CD14-positive monocyte (primary cell): ENCODE data around the gene PIK3R1. TPM values are rescaled to one million over a fixed set of nuclear protein-coding genes. Genes with fewer than 3 reads are reported as not detected.

Source experiments
- DNase-seq, 3 donors: peaks; one replicate each; pipeline ENCODE4 v3.0.0-alpha.2; 2011 to 2022
- H2AFZ ChIP-seq: 2 replicates; pipeline ENCODE4 v1.6.0; 2012; ENCODE audit warnings: mild to moderate bottlenecking, low read depth, low read length, inconsistent platforms; ENCODE audit not compliant: insufficient read depth, poor library complexity, severe bottlenecking
- H3K27ac ChIP-seq, 2 donors: 1 replicate in 1 of 2; 2 replicates in 1 of 2; pipeline ENCODE4 v1.5.1; 2012 to 2013; ENCODE audit warnings: low read length in 2 of 2, control low read depth in 1 of 2, inconsistent platforms in 1 of 2, low read depth in 1 of 2, mild to moderate bottlenecking in 1 of 2
- H3K27me3 ChIP-seq, 2 donors: one replicate each; pipeline versions ENCODE4 v1.6.0 to v1.6.1; 2011 to 2013; ENCODE audit warnings: low read length in 2 of 2; ENCODE audit not compliant: control insufficient read depth in 2 of 2, insufficient read depth in 2 of 2
- H3K36me3 ChIP-seq, 2 donors: replicated peaks in 1 of 2; 1 replicate in 1 of 2; 2 replicates in 1 of 2; pipeline versions ENCODE4 v1.5.1 to v1.6.1; 2012 to 2013; ENCODE audit warnings: low read length in 2 of 2, control low read depth in 1 of 2, inconsistent platforms in 1 of 2, mild to moderate bottlenecking in 1 of 2; ENCODE audit not compliant: insufficient read depth in 2 of 2, control insufficient read depth in 1 of 2
- H3K4me1 ChIP-seq, 2 donors: 1 replicate in 1 of 2; 2 replicates in 1 of 2; pipeline versions ENCODE4 v1.5.1 to v1.6.1; 2012 to 2013; ENCODE audit warnings: low read length in 2 of 2, control low read depth in 1 of 2, inconsistent platforms in 1 of 2, mild to moderate bottlenecking in 1 of 2, moderate library complexity in 1 of 2; ENCODE audit not compliant: insufficient read depth in 2 of 2, control insufficient read depth in 1 of 2
- H3K4me2 ChIP-seq: replicated peaks from 2 replicates; pipeline ENCODE3; 2012; ENCODE audit warnings: low read length, moderate library complexity, mild to moderate bottlenecking; ENCODE audit not compliant: poor library complexity, severe bottlenecking; ENCODE audit errors: extremely low read depth
- H3K4me3 ChIP-seq, 3 experiments: fragments of 200-600 bp in 1 of 3; sonication (generic) in 1 of 3; replicated peaks in 1 of 3; 1 replicate in 2 of 3; 2 replicates in 1 of 3; pipeline ENCODE4 v1.5.1; 2011 to 2013; ENCODE audit warnings: low read length in 3 of 3, mild to moderate bottlenecking in 3 of 3, control low read depth in 2 of 3, low read depth in 2 of 3, inconsistent platforms in 1 of 3, moderate library complexity in 1 of 3
- H3K79me2 ChIP-seq: 2 replicates; pipeline ENCODE4 v1.6.0; 2012; ENCODE audit warnings: mild to moderate bottlenecking, control low read depth, inconsistent platforms, low read length, moderate library complexity; ENCODE audit not compliant: insufficient read depth
- H3K9ac ChIP-seq: 2 replicates; pipeline ENCODE4 v1.6.0; 2017; ENCODE audit warnings: low read length, mild to moderate bottlenecking; ENCODE audit not compliant: insufficient read depth, poor library complexity, severe bottlenecking
- H3K9me3 ChIP-seq, 2 donors: replicated peaks in 1 of 2; 1 replicate in 1 of 2; 2 replicates in 1 of 2; pipeline versions ENCODE4 v1.5.1 to v1.6.1; 2012 to 2013; ENCODE audit warnings: low read length in 2 of 2, control low read depth in 1 of 2; ENCODE audit not compliant: control insufficient read depth in 1 of 2, insufficient read depth in 1 of 2
- H4K20me1 ChIP-seq: 2 replicates; pipeline ENCODE4 v1.6.0; 2012; ENCODE audit warnings: mild to moderate bottlenecking, low read length, control low read depth, moderate library complexity; ENCODE audit not compliant: insufficient read depth
- H3K27ac Mint-ChIP-seq, 7 donors: one replicate each; pipeline ENCODE4 v1.8.0; 2020; ENCODE audit warnings: mild to moderate bottlenecking in 7 of 7, mixed read lengths in 7 of 7, moderate library complexity in 6 of 7, inconsistent platforms in 2 of 7
- H3K27me3 Mint-ChIP-seq, 3 donors: one replicate each; pipeline ENCODE4 v1.8.0; 2021 to 2022; ENCODE audit warnings: low read depth in 3 of 3, mild to moderate bottlenecking in 3 of 3, mixed read lengths in 3 of 3, moderate library complexity in 3 of 3, inconsistent platforms in 1 of 3
- H3K36me3 Mint-ChIP-seq, 2 donors: one replicate each; pipeline ENCODE4 v1.8.0; 2020; ENCODE audit warnings: mixed read lengths in 2 of 2, inconsistent platforms in 1 of 2, mild to moderate bottlenecking in 1 of 2
- H3K4me1 Mint-ChIP-seq: one replicate; pipeline ENCODE4 v1.8.0; 2020; ENCODE audit warnings: mild to moderate bottlenecking, mixed read lengths
- H3K4me3 Mint-ChIP-seq, 2 donors: one replicate each; pipeline ENCODE4 v1.8.0; 2020; ENCODE audit warnings: mild to moderate bottlenecking in 2 of 2, mixed read lengths in 2 of 2, moderate library complexity in 1 of 2
- H3K9me3 Mint-ChIP-seq, 7 donors: one replicate each; pipeline ENCODE4 v1.8.0; 2020 to 2022; ENCODE audit warnings: mixed read lengths in 7 of 7, mild to moderate bottlenecking in 6 of 7, moderate library complexity in 6 of 7, inconsistent platforms in 2 of 7
- WGBS: methylation state at CpG from one replicate; pipeline ENCODE4 v1.1.5; 2013; ENCODE audit warnings: missing lambda C conversion rate; ENCODE audit not compliant: insufficient coverage; 5-methylcytosine and 5-hydroxymethylcytosine counted together
- intact Hi-C, 2 donors: fragments of 100-400 bp; cut with micrococcal nuclease; formaldehyde crosslinking; loops; one replicate each; pipeline versions ENCODE4 v1.15.0 to v1.15.1; 2023
- polyA plus RNA-seq, 3 donors: library from polyadenylated mRNA; depleted of rRNA in 1 of 3; unstranded in 2 of 3; stranded (reverse) in 1 of 3; fragments of 300-500 nt in 2 of 3; fragments of >200 nt in 1 of 3; fragmentation: Illumina TruSeq in 2 of 3; gene quantifications; 1 replicate in 2 of 3; 2 replicates in 1 of 3; pipeline ENCODE4 v1.2.3, GENCODE V29; 2012 to 2021
- TF ChIP-seq, protein P1 (sequence below): fragments of 200-600 bp; IDR thresholded peaks from one replicate; pipeline ENCODE4 v1.8.0; 2022; ENCODE audit warnings: antibody characterized with exemption, mild to moderate bottlenecking

Gene PIK3R1
- polyA plus RNA-seq, 3 donors = 9.5 to 25.5 (median 10.5) TPM

DNA sequence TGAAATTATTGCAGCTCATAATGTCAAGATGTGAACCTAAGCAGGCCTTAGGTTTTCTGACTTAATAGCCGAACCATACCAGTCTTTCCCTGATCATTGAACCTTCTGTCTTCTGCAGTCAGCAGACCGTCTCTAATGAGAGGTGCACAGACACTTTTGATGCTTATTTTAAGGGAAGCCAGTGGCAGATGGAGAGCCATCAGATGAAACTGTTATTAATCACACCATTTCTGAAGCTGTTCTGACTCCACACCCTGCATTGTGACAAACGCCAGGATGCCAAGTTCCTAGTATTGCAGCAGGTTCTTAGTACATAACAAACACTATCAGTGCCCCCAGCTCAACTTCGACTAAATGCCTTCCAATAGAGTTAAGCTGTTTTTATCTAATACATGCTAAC, 43.0 kb downstream of the PIK3R1 start:
- H3K36me3 ChIP-seq = peaks cover 0 to 23% of the 10 kb centered on the region in 2 donors
- peaks cover 89% of the 10 kb centered on the region for H4K20me1 ChIP-seq
- no peaks in the 10 kb centered on the region for H3K9me3 ChIP-seq
- no peak for DNase-seq
- Mint-ChIP-seq H3K36me3 (peaks cover 20 to 23% of the 10 kb centered on the region in 2 donors), H3K4me3 (no peak overlapping the region), H3K27me3 (no peaks in the 10 kb centered on the region), H3K27ac (peak overlapping the region in 3 of 7 donors; percentile 19 to 69 (median 22)), H3K9me3 (peaks cover 0 to 2% (median 0%) of the 10 kb centered on the region in 7 donors), H3K4me1 (peaks cover 40% of the 10 kb centered on the region)
- intact Hi-C loops = loop anchor here in 1 of 2 donors (10.0 kb wide), 1 partner anchor 1014 kb away; no protein-coding TSS in a partner anchor
- peaks cover 89% of the 10 kb centered on the region for H3K79me2 ChIP-seq
- peak overlapping the region in 1 of 2 donors; percentile 65 for H3K27ac ChIP-seq
- peaks cover 4 to 22% of the 10 kb centered on the region in 2 donors for H3K4me1 ChIP-seq
- H3K4me2 ChIP-seq = no peak overlapping the region
- 79% methylated on average over 3 of the region's 4 CpGs for WGBS
- H3K4me3 ChIP-seq = no peak overlapping the region
- H2AFZ ChIP-seq = no peak overlapping the region
- H3K27me3 ChIP-seq = no peaks in the 10 kb centered on the region
- no peak overlapping the region for H3K9ac ChIP-seq
- TF ChIP-seq, protein P1, sequence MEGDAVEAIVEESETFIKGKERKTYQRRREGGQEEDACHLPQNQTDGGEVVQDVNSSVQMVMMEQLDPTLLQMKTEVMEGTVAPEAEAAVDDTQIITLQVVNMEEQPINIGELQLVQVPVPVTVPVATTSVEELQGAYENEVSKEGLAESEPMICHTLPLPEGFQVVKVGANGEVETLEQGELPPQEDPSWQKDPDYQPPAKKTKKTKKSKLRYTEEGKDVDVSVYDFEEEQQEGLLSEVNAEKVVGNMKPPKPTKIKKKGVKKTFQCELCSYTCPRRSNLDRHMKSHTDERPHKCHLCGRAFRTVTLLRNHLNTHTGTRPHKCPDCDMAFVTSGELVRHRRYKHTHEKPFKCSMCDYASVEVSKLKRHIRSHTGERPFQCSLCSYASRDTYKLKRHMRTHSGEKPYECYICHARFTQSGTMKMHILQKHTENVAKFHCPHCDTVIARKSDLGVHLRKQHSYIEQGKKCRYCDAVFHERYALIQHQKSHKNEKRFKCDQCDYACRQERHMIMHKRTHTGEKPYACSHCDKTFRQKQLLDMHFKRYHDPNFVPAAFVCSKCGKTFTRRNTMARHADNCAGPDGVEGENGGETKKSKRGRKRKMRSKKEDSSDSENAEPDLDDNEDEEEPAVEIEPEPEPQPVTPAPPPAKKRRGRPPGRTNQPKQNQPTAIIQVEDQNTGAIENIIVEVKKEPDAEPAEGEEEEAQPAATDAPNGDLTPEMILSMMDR = no peak

DNA sequence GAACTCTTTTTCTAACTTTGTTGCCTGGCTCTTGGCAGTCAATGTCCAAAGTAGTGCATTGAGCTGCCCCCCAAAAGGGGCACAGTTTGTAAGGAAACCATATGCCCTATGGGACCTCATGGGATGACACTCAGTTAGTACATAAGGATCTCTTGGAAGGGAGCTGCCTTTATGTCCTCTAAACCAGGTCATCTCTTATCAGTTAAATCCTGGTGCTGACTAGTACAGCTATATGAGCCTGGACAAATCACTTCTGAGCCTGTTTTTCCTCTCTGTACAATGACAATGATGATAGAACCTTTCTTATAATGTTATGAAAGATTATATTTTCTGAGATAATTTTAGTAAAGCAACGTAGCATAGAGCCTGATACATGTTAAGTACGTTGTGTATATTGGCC, 44.1 kb downstream of the PIK3R1 start:
- H3K27ac Mint-ChIP-seq = peak overlapping the region in 2 of 7 donors; percentile 4 to 79
- intact Hi-C loops = loop anchor here in 1 of 2 donors (10.0 kb wide), 1 partner anchor 1015 kb away; no protein-coding TSS in a partner anchor
- peaks cover 2 to 27% of the 10 kb centered on the region in 2 donors for H3K36me3 ChIP-seq
- peak overlapping the region in 1 of 2 donors; percentile 65 for H3K27ac ChIP-seq
- no CpG with 5 or more reads among the region's 2 CpGs for WGBS
- no peaks in the 10 kb centered on the region for H3K27me3 Mint-ChIP-seq
- H3K9me3 Mint-ChIP-seq = peaks cover 0 to 2% (median 0%) of the 10 kb centered on the region in 7 donors
- no peak for DNase-seq
- no peak overlapping the region for H3K4me2 ChIP-seq
- H3K4me3 ChIP-seq = no peak overlapping the region
- peaks cover 89% of the 10 kb centered on the region for H3K79me2 ChIP-seq
- H3K9ac ChIP-seq = no peak overlapping the region
- no peak overlapping the region for H2AFZ ChIP-seq
- peaks cover 44% of the 10 kb centered on the region for H3K4me1 Mint-ChIP-seq
- H3K4me1 ChIP-seq = peaks cover 6 to 22% of the 10 kb centered on the region in 2 donors
- peaks cover 18 to 20% of the 10 kb centered on the region in 2 donors for H3K36me3 Mint-ChIP-seq
- TF ChIP-seq, protein P1 = no peak
- no peak overlapping the region for H3K4me3 Mint-ChIP-seq
- H3K9me3 ChIP-seq = no peaks in the 10 kb centered on the region
- no peaks in the 10 kb centered on the region for H3K27me3 ChIP-seq
- H4K20me1 ChIP-seq = peaks cover 89% of the 10 kb centered on the region
